H9 (cell line): Measurements from ENCODE around the gene SPRYD3. TPM values are rescaled to one million over a fixed set of nuclear protein-coding genes. Genes with fewer than 3 reads are reported as not detected.

Experiments used
- DNase-seq: peaks from one replicate; pipeline ENCODE4 v3.0.0-alpha.2; 2017
- H2AFZ ChIP-seq: one replicate; pipeline ENCODE4 v1.6.1; 2013; ENCODE audit warnings: mild to moderate bottlenecking, low read length, control low read depth, moderate library complexity
- H2AK5ac ChIP-seq: 2 replicates; pipeline ENCODE4 v1.6.1; 2013; ENCODE audit warnings: low read length, control low read depth, mixed read lengths; ENCODE audit not compliant: insufficient read length
- H2BK120ac ChIP-seq: one replicate; pipeline ENCODE4 v1.6.1; 2013; ENCODE audit warnings: low read depth, mild to moderate bottlenecking, low read length, control low read depth, inconsistent platforms; ENCODE audit not compliant: poor library complexity, severe bottlenecking
- H2BK12ac ChIP-seq: 2 replicates; pipeline ENCODE4 v1.6.1; 2013; ENCODE audit warnings: low read length, control low read depth, mixed read lengths, low read depth; ENCODE audit not compliant: insufficient read length
- H2BK15ac ChIP-seq: 2 replicates; pipeline ENCODE4 v1.6.1; 2013; ENCODE audit warnings: low read depth, low read length, control low read depth
- H2BK20ac ChIP-seq: one replicate; pipeline ENCODE4 v1.6.1; 2013; ENCODE audit warnings: low read depth, mild to moderate bottlenecking, low read length, control low read depth, inconsistent platforms; ENCODE audit not compliant: poor library complexity, severe bottlenecking
- H2BK5ac ChIP-seq: 2 replicates; pipeline ENCODE4 v1.6.1; 2013; ENCODE audit warnings: low read length, control low read depth, mixed read lengths; ENCODE audit not compliant: insufficient read length
- H3K14ac ChIP-seq: 2 replicates; pipeline ENCODE4 v1.6.1; 2013; ENCODE audit warnings: low read length, control low read depth; ENCODE audit not compliant: insufficient read depth
- H3K18ac ChIP-seq: 2 replicates; pipeline ENCODE4 v1.6.1; 2013; ENCODE audit warnings: low read depth, mild to moderate bottlenecking, mixed read lengths, low read length, control low read depth; ENCODE audit not compliant: insufficient read length
- H3K23ac ChIP-seq: 2 replicates; pipeline ENCODE4 v1.6.1; 2013; ENCODE audit warnings: low read length, control low read depth, mixed read lengths, low read depth; ENCODE audit not compliant: insufficient read length
- H3K23me2 ChIP-seq: 2 replicates; pipeline ENCODE4 v1.6.1; 2013; ENCODE audit warnings: low read depth, mild to moderate bottlenecking, mixed read lengths, low read length, control low read depth; ENCODE audit not compliant: insufficient read length, poor library complexity, severe bottlenecking
- H3K27ac ChIP-seq: 2 replicates; pipeline ENCODE4 v1.5.1; 2013; ENCODE audit warnings: low read length, control low read depth, mixed read lengths, low read depth; ENCODE audit not compliant: insufficient read length
- H3K27me3 ChIP-seq: 2 replicates; pipeline ENCODE4 v1.6.1; 2013; ENCODE audit warnings: low read length, control low read depth, inconsistent platforms; ENCODE audit not compliant: insufficient read depth
- H3K4ac ChIP-seq: 2 replicates; pipeline ENCODE4 v1.6.1; 2013; ENCODE audit warnings: low read depth, mild to moderate bottlenecking, control low read depth, inconsistent platforms, low read length, moderate library complexity
- H3K4me1 ChIP-seq: 2 replicates; pipeline ENCODE4 v1.6.1; 2013; ENCODE audit warnings: low read length, control low read depth, inconsistent platforms; ENCODE audit not compliant: insufficient read depth
- H3K4me2 ChIP-seq: 2 replicates; pipeline ENCODE4 v1.6.1; 2013; ENCODE audit warnings: low read length, control low read depth, mixed read lengths; ENCODE audit not compliant: insufficient read length, insufficient read depth
- H3K56ac ChIP-seq: 2 replicates; pipeline ENCODE4 v1.6.1; 2013; ENCODE audit warnings: low read depth, mild to moderate bottlenecking, mixed read lengths, low read length, control low read depth; ENCODE audit not compliant: insufficient read length
- H3K79me1 ChIP-seq: 2 replicates; pipeline ENCODE4 v1.6.1; 2013; ENCODE audit warnings: low read depth, mild to moderate bottlenecking, moderate library complexity, low read length, control low read depth, inconsistent platforms; ENCODE audit not compliant: insufficient read depth, poor library complexity, severe bottlenecking
- H3K79me2 ChIP-seq: 2 replicates; pipeline ENCODE4 v1.6.1; 2013; ENCODE audit warnings: low read length, control low read depth, inconsistent platforms; ENCODE audit not compliant: insufficient read depth
- H3K9ac ChIP-seq: 2 replicates; pipeline ENCODE4 v1.6.1; 2013; ENCODE audit warnings: low read length, control low read depth, mixed read lengths; ENCODE audit not compliant: insufficient read length; ENCODE audit errors: extremely low read depth
- H3K9me3 ChIP-seq: one replicate; pipeline ENCODE4 v1.6.1; 2013; ENCODE audit warnings: low read depth, low read length, inconsistent platforms; ENCODE audit not compliant: control insufficient read depth
- H3T11ph ChIP-seq: one replicate; pipeline ENCODE4 v1.6.1; 2013; ENCODE audit warnings: mild to moderate bottlenecking, low read length, control low read depth, inconsistent platforms
- H4K20me1 ChIP-seq: one replicate; pipeline ENCODE4 v1.6.1; 2013; ENCODE audit not compliant: control insufficient read depth, insufficient read length, insufficient read depth
- H4K5ac ChIP-seq: 2 replicates; pipeline ENCODE4 v1.6.1; 2013; ENCODE audit warnings: low read depth, mild to moderate bottlenecking, mixed read lengths, low read length, control low read depth; ENCODE audit not compliant: insufficient read length
- H4K8ac ChIP-seq: replicated peaks from 2 replicates; pipeline ENCODE4 v1.6.1; 2013; ENCODE audit warnings: low read length, control low read depth, mixed read lengths, low read depth; ENCODE audit not compliant: insufficient read length
- H4K91ac ChIP-seq: 2 replicates; pipeline ENCODE4 v1.6.1; 2013; ENCODE audit warnings: low read depth, mild to moderate bottlenecking, moderate library complexity, mixed read lengths, low read length, control low read depth; ENCODE audit not compliant: insufficient read length
- H3K27ac Mint-ChIP-seq, 3 experiments: 2 replicates in 2 of 3; 3 replicates in 1 of 3; pipeline ENCODE4 v1.8.0; 2020 to 2021; ENCODE audit warnings: mixed read lengths in 3 of 3, mild to moderate bottlenecking in 1 of 3, moderate library complexity in 1 of 3
- H3K27me3 Mint-ChIP-seq: 2 replicates; pipeline ENCODE4 v1.8.0; 2021; ENCODE audit warnings: low read depth, mild to moderate bottlenecking, moderate library complexity, mixed read lengths
- H3K36me3 Mint-ChIP-seq, 3 experiments: 2 replicates in 2 of 3; 3 replicates in 1 of 3; pipeline ENCODE4 v1.8.0; 2020 to 2021; ENCODE audit warnings: low read depth in 3 of 3, mixed read lengths in 3 of 3; ENCODE audit not compliant: insufficient read depth in 1 of 3
- H3K4me1 Mint-ChIP-seq, 2 experiments: 2 replicates each; pipeline ENCODE4 v1.8.0; 2020; ENCODE audit warnings: mixed read lengths in 2 of 2
- H3K4me3 Mint-ChIP-seq, 2 experiments: 2 replicates in 1 of 2; 3 replicates in 1 of 2; pipeline ENCODE4 v1.8.0; 2020 to 2021; ENCODE audit warnings: mild to moderate bottlenecking in 2 of 2, mixed read lengths in 2 of 2, moderate library complexity in 1 of 2
- H3K9me3 Mint-ChIP-seq, 2 experiments: 2 replicates in 1 of 2; 3 replicates in 1 of 2; pipeline ENCODE4 v1.8.0; 2020; ENCODE audit warnings: mild to moderate bottlenecking in 2 of 2, mixed read lengths in 2 of 2, moderate library complexity in 1 of 2
- CTCF ChIP-seq: fragments of 200-600 bp; sonication (generic); conservative IDR thresholded peaks from 3 replicates; pipeline ENCODE4 v1.8.0; 2021; ENCODE audit warnings: antibody characterized with exemption, mild to moderate bottlenecking
- WGBS: extraction: QIAGEN DNeasy Blood & Tissue Kit; methylation state at CpG from one replicate; pipeline ENCODE4 v1.1.7; 2013; ENCODE audit warnings: missing lambda C conversion rate, low lambda C conversion rate, mixed read lengths; ENCODE audit not compliant: insufficient read length; ENCODE audit errors: extremely low coverage; 5-methylcytosine and 5-hydroxymethylcytosine counted together
- total RNA-seq: library from RNA; stranded (reverse); gene quantifications from 2 replicates; pipeline ENCODE4 v1.2.1, GENCODE V29; 2021

Gene SPRYD3
- total RNA-seq, 1 experiment from 2014 or later: 6.5 TPM

GRCh38 chr12:53118751-53119300 is 39.6 kb upstream of the SPRYD3 start:
- no peaks in the 10 kb centered on the region for H3K9me3 ChIP-seq
- no peak overlapping the region for H2BK5ac ChIP-seq
- peaks cover 0 to 4% of the 10 kb centered on the region in 2 experiments; a peak in 1 of 5 replicates for H3K9me3 Mint-ChIP-seq
- no peak overlapping the region for H3K9ac ChIP-seq
- H4K8ac ChIP-seq: no peak overlapping the region
- H2BK12ac ChIP-seq: no peak overlapping the region
- no peak overlapping the region for H4K91ac ChIP-seq
- no peak overlapping the region for H3K4me2 ChIP-seq
- H2AFZ ChIP-seq: no peak overlapping the region
- no peak overlapping the region for H2BK15ac ChIP-seq
- H3K27ac Mint-ChIP-seq: no peak overlapping the region
- H3K27me3 Mint-ChIP-seq: peaks cover 38% of the 10 kb centered on the region
- H3K56ac ChIP-seq: no peak overlapping the region
- no peak overlapping the region for H3K23ac ChIP-seq
- TF ChIP-seq CTCF: no peak
- no peak overlapping the region for H3K4me3 Mint-ChIP-seq
- WGBS: no CpG with 5 or more reads among the region's 8 CpGs
- H3K36me3 Mint-ChIP-seq: no peaks in the 10 kb centered on the region
- no peaks in the 10 kb centered on the region for H3K27me3 ChIP-seq
- H4K5ac ChIP-seq: no peak overlapping the region
- H2BK20ac ChIP-seq: no peak overlapping the region
- no peak overlapping the region for H3K4ac ChIP-seq
- H3K18ac ChIP-seq: no peak overlapping the region
- H2BK120ac ChIP-seq: no peak overlapping the region
- no peak for DNase-seq
- no peak overlapping the region for H3T11ph ChIP-seq
- no peaks in the 10 kb centered on the region for H3K4me1 ChIP-seq
- H3K79me2 ChIP-seq: no peaks in the 10 kb centered on the region
- no peak overlapping the region for H3K14ac ChIP-seq
- H3K27ac ChIP-seq: no peak overlapping the region
- H2AK5ac ChIP-seq: no peak overlapping the region
- H3K23me2 ChIP-seq: no peaks in the 10 kb centered on the region
- H4K20me1 ChIP-seq: no peaks in the 10 kb centered on the region
- peaks cover 0 to 5% of the 10 kb centered on the region in 2 experiments; a peak in 1 of 4 replicates for H3K4me1 Mint-ChIP-seq
- no peaks in the 10 kb centered on the region for H3K79me1 ChIP-seq
